Bronchial epithelial cell (primary cell): ENCODE measurements around the gene WLS. TPM values are rescaled to one million over a fixed set of nuclear protein-coding genes. Genes with fewer than 3 reads are reported as not detected.

ENCODE experiments used
- DNase-seq: peaks from one replicate; pipeline ENCODE4 v3.0.0-alpha.2; 2010; ENCODE audit warnings: low read depth
- FAIRE-seq: peaks from 2 replicates; lab custom pipeline; 2011; peaks lifted over from hg19 to GRCh38; lab: Jason Lieb, UNC
- H3K27me3 ChIP-seq: 2 replicates; pipeline ENCODE4 v1.5.1; 2011; ENCODE audit warnings: low read length; ENCODE audit not compliant: control insufficient read depth, insufficient read depth
- H3K36me3 ChIP-seq: 2 replicates; pipeline ENCODE4 v1.5.1; 2011; ENCODE audit warnings: low read length; ENCODE audit not compliant: control insufficient read depth, insufficient read depth
- H3K4me3 ChIP-seq: 2 replicates; pipeline ENCODE4 v1.5.1; 2011; ENCODE audit warnings: mild to moderate bottlenecking, low read depth, low read length, control low read depth
- CTCF ChIP-seq: IDR thresholded peaks from 2 replicates; pipeline ENCODE4 v1.5.1; 2011; ENCODE audit warnings: mild to moderate bottlenecking, moderate library complexity, low read length, control low read depth, inconsistent platforms; ENCODE audit not compliant: insufficient read depth, severe bottlenecking
- total RNA-seq: library from RNA; depleted of rRNA; stranded (reverse); fragments of >200 nt; gene quantifications from 2 replicates; pipeline ENCODE4 v1.2.1, GENCODE V29; 2014

Gene WLS
- total RNA-seq, 1 donor from 2014 or later, result 39.8 TPM

DNA sequence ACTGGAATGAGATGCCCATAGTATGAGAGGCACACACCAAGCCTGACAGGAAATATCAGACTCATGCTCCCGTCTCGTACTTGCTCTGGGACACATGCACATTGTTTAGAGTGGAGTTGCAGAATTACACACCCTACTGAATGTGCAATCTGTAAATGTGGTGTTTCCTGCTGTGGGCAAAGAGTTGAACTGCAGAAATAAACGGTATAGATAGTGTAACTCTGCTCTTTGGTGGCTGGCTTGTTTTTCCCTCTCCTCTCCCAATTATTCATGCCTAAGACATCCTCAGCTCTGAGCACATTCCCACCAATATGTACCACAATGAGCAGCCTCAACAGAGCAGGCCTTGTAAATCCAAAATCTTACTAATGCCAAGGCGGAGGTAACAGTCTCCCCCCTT is 91.8 kb downstream of the WLS start:
- Histone ChIP-seq H3K36me3 (peaks cover 6% of the 10 kb centered on the region), H3K27me3 (no peaks in the 10 kb centered on the region), H3K4me3 (no peak overlapping the region)
- DNase-seq (no peak), FAIRE-seq (no peak)
- TF ChIP-seq CTCF, result no peak

GRCh38 chr1:68136187-68136586 is 96.1 kb downstream of the WLS start:
- no peak overlapping the region for H3K4me3 ChIP-seq
- no peaks in the 10 kb centered on the region for H3K27me3 ChIP-seq
- peaks cover 5% of the 10 kb centered on the region for H3K36me3 ChIP-seq
- TF ChIP-seq CTCF, result no peak
- peak; percentile 81 for DNase-seq
- no peak for FAIRE-seq

- peaks cover 5% of the 10 kb centered on the region for H3K36me3 ChIP-seq
- H3K27me3 ChIP-seq, result no peaks in the 10 kb centered on the region
- FAIRE-seq (no peak), DNase-seq (no peak)
- no peak for TF ChIP-seq CTCF
- H3K4me3 ChIP-seq, result no peak overlapping the region
Measured at GRCh38 chr1:68132426-68133130, 99.7 kb downstream of the WLS start.

DNA sequence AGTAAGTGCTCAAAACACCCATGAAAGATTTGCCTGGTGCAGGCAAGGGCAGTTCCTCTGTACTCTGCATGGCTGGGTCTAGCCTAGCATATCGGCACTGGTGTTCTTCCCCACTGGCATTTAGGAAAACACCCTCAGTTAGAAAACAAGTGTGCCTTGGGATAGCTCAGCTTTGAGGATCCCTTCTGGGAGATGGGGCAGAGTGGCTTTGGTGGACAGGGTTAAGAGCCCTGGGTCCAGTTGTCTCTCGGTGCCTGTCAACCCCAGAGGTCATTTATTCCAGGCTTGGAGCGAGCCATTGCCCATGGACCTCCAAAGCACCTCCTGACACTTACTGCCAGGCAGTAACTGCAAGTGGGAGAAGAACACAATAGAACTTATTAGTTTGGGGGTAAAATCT is 101.1 kb downstream of the WLS start:
- no peak for TF ChIP-seq CTCF
- DNase-seq, result no peak
- Histone ChIP-seq H3K27me3 (no peaks in the 10 kb centered on the region), H3K36me3 (peaks cover 4% of the 10 kb centered on the region), H3K4me3 (no peak overlapping the region)
- FAIRE-seq, result no peak

DNA sequence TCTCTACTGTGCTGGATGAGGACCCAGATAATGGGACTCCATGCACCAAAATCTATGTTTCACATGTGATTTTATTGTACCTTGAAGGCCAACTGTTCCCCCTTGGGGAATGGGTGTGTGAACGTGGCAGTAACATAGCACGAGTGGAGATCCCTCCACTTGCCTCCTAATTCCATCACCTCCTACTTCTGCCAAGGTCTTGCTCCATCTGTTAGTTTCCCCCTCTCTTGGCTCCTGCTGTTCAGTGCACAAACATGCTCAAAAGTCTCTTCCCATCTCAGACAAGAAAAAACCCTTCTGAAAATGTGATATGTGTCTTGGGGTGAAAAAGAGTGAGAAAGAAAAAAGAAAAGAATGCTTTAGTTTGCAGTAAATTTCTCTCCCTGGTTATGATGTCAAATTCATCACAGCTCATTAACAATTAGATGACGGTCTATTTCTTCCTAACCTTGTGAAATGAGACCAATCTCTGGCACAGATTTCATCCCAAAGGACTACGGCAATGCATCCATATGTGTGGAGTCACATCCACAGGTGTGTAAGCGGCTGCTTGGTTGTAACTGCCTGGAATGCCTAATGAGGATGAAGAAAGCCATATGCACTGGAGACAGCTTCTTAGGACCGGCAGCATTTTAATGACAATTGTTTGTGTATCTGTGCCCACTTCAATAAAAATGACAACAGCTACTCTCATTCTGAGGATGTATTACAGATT is 102.6 kb downstream of the WLS start:
- Histone ChIP-seq H3K4me3 (no peak overlapping the region), H3K27me3 (no peaks in the 10 kb centered on the region), H3K36me3 (peaks cover 4% of the 10 kb centered on the region)
- no peak for DNase-seq
- no peak for TF ChIP-seq CTCF
- no peak for FAIRE-seq
